Activated naive CD4-positive, alpha-beta T cell treated with anti-CD3 and anti-CD28 coated beads, Interleukin-2, amount 10 ng/mL, durations not matched to agents 7 days and 5 days (primary cell): ENCODE results near the gene SLC12A9.
A peak's percentile ranks its signal among the peaks of the same experiment; 100 is the strongest.

Experiments
- CTCF ChIA-PET: fragments of 350-600 bp; sonication (Branson Sonifier 250); formaldehyde crosslinking; loops from one replicate; lab custom pipeline; 2021; ENCODE audit warnings: antibody characterized with exemption; lab: Charles Lee
- DNase-seq: peaks from one replicate; pipeline ENCODE4 v3.0.0-alpha.2; 2020
- H3K27ac Mint-ChIP-seq: one replicate; pipeline ENCODE4 v1.8.0; 2021; ENCODE audit warnings: mild to moderate bottlenecking, moderate library complexity, mixed read lengths
- H3K27me3 Mint-ChIP-seq: one replicate; pipeline ENCODE4 v1.8.0; 2021; ENCODE audit warnings: mild to moderate bottlenecking, mixed read lengths
- H3K36me3 Mint-ChIP-seq: one replicate; pipeline ENCODE4 v1.8.0; 2021; ENCODE audit warnings: mixed read lengths
- H3K4me1 Mint-ChIP-seq: one replicate; pipeline ENCODE4 v1.8.0; 2021; ENCODE audit warnings: mixed read lengths
- H3K4me3 Mint-ChIP-seq: one replicate; pipeline ENCODE4 v1.8.0; 2021; ENCODE audit warnings: mild to moderate bottlenecking, moderate library complexity, mixed read lengths
- H3K9me3 Mint-ChIP-seq: one replicate; pipeline ENCODE4 v1.8.0; 2021; ENCODE audit warnings: mixed read lengths

SLC12A9 gene

GRCh38 chr7:100818825-100819224, 33.7 kb upstream of the SLC12A9 start:
- Mint-ChIP-seq H3K27ac (no peak overlapping the region), H3K9me3 (no peaks in the 10 kb centered on the region), H3K4me3 (no peak overlapping the region), H3K36me3 (no peaks in the 10 kb centered on the region), H3K27me3 (peaks cover 9% of the 10 kb centered on the region), H3K4me1 (no peaks in the 10 kb centered on the region)
- CTCF ChIA-PET: no interaction called here
- DNase-seq: no peak

DNA sequence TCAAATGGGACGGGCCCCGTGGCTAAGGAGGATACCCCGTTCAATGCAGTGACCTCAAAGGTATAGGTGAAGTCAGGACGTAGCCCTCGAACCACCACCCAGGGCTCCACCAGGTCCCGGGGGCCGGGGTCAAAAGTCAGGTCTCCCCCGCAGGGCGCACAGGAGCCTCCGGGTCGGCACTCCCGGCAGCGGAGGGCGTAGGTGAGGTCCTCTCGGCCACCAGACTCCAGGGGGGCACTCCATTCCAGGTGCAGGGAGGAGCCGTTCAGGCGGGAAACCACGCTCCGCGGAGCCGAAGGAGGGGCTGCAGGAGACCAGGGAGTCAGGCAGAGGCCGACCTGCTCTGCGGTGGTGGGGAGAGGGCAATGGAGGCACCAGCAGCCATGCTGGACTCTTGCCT, 32.9 kb upstream of the SLC12A9 start:
- Mint-ChIP-seq H3K4me3 (no peak overlapping the region), H3K36me3 (no peaks in the 10 kb centered on the region), H3K27me3 (peaks cover 16% of the 10 kb centered on the region), H3K9me3 (no peaks in the 10 kb centered on the region), H3K27ac (no peak overlapping the region), H3K4me1 (no peaks in the 10 kb centered on the region)
- CTCF ChIA-PET: no interaction called here
- DNase-seq: no peak

DNA sequence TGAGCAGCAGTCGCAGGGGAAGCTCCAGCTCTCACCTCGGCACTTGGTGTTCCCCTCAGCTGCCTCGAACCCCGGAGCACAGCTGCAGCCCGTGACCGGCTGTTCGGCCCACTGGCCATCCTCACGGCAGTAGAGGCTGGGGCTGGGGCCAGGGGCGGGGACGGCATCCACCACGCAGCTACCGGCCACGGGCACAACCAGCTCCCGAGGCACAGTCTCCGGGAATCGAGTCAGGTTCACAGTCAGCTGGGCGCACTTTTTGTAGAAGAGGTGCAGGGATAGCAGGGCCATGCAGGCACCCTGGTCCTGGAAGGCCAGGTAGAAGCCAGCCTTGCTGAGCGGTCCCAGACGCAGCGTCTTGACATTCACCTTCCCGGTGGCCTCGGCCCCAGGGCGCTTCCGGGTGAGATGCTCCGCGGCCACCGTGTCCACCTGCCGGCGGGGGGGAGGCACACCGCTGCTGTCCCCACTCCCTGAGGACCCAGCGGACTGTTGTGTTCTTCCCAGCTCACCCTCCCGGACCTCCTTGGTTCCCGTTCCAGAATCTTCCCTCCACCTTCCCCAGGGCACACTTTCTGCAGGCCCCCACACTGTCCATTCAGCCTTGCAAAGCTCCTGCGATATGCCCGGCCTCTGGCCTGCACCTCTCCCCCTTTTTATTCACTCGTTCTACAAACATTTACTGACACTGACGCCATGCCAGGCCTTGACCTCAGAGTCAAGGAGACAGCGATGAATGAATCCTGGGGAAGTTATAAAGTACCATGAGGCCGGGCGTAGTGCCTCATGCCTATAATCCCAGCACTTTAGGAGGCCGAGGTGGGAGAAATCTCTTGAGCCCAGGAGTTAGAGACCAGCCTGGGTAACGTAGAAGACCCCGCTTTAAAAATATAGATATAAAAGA, 30.0 kb upstream of the SLC12A9 start:
- DNase-seq: no peak
- Mint-ChIP-seq H3K36me3 (peaks cover 2% of the 10 kb centered on the region), H3K27ac (no peak overlapping the region), H3K27me3 (peaks cover 44% of the 10 kb centered on the region), H3K4me3 (no peak overlapping the region), H3K9me3 (no peaks in the 10 kb centered on the region), H3K4me1 (peaks cover 14% of the 10 kb centered on the region)
- CTCF ChIA-PET: interaction anchor here (1.2 kb wide), 1 partner anchor 22 kb away, joined by 3 read pairs; no protein-coding TSS in a partner anchor

DNA sequence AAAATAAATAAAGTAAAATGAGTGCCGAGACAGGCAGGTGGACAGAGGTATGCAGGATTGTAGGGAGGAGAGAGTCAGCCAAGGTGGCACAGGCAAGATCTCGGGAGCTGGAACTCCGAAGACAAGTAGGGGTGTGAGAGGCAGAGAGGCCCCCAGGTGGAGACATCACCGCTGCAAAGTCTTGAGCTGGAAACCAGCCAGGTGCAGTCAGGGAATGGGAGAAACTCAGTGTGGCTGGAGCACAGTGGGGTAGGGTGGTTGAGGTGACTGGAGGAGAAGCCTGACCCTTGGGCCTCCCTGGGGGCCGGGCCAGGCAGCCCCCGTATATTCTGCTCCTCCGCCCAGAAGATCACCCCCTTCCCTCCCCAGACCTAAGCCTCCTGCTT, 29.4 kb upstream of the SLC12A9 start:
- Mint-ChIP-seq H3K4me1 (peaks cover 19% of the 10 kb centered on the region), H3K36me3 (peaks cover 3% of the 10 kb centered on the region), H3K27ac (no peak overlapping the region), H3K9me3 (no peaks in the 10 kb centered on the region), H3K4me3 (no peak overlapping the region), H3K27me3 (peaks cover 50% of the 10 kb centered on the region)
- CTCF ChIA-PET: interaction anchor here (1.2 kb wide), 1 partner anchor 22 kb away, joined by 3 read pairs; no protein-coding TSS in a partner anchor
- no peak for DNase-seq

- H3K4me1 Mint-ChIP-seq: peaks cover 21% of the 10 kb centered on the region
- H3K27me3 Mint-ChIP-seq: peaks cover 54% of the 10 kb centered on the region
- CTCF ChIA-PET: interaction anchor here (1.2 kb wide), 1 partner anchor 23 kb away, joined by 3 read pairs; no protein-coding TSS in a partner anchor
- no peak for DNase-seq
- no peaks in the 10 kb centered on the region for H3K9me3 Mint-ChIP-seq
- H3K4me3 Mint-ChIP-seq: no peak overlapping the region
- no peak overlapping the region for H3K27ac Mint-ChIP-seq
- peaks cover 3% of the 10 kb centered on the region for H3K36me3 Mint-ChIP-seq
Observed at GRCh38 chr7:100823534-100823933, 29.0 kb upstream of the SLC12A9 start.

DNA sequence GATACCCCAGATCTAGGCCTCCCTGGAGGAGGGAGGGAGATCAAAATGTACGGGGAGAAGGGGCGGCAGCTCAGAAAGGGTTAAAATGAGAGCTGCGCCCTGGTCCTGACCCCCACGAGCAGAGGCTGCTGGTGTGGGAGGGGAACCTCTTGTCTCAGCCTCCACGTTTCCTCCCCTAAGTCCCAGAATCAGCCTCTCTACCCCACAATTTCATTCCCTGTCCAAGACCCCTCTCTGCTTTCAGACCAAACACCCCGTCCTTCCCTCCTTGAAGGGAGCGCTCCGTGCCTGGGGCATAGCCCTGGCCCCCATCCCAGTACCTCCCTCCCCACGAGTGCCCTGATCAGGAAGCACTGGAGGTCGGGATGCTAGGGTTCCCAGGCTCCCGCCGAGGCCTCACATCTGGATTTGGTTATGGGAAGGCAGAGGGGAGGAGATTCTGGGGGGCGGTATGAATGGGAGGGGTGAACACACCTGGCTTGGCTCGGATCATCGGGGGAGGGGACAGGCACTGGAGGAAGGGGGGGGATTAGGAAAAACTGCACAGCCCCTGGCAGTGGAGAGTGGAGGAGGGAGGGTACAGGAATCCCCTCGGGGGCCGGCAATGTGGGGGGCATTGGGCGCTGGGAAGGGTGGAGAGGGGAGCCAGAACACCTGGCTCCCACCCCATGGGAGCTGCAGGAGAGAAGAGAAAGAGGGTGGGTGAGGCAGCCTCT, 27.9 kb upstream of the SLC12A9 start:
- CTCF ChIA-PET: no interaction called here
- H3K4me1 Mint-ChIP-seq: peaks cover 26% of the 10 kb centered on the region
- H3K4me3 Mint-ChIP-seq: no peak overlapping the region
- H3K27ac Mint-ChIP-seq: no peak overlapping the region
- H3K9me3 Mint-ChIP-seq: no peaks in the 10 kb centered on the region
- H3K27me3 Mint-ChIP-seq: peaks cover 65% of the 10 kb centered on the region
- no peak for DNase-seq
- peaks cover 3% of the 10 kb centered on the region for H3K36me3 Mint-ChIP-seq

- DNase-seq: no peak
- Mint-ChIP-seq H3K4me1 (peaks cover 26% of the 10 kb centered on the region), H3K27me3 (peaks cover 71% of the 10 kb centered on the region), H3K4me3 (no peak overlapping the region), H3K27ac (no peak overlapping the region), H3K9me3 (no peaks in the 10 kb centered on the region), H3K36me3 (peaks cover 3% of the 10 kb centered on the region)
- CTCF ChIA-PET: no interaction called here
Observed at GRCh38 chr7:100825215-100825671, 27.3 kb upstream of the SLC12A9 start.

GRCh38 chr7:100825751-100826513, 26.6 kb upstream of the SLC12A9 start:
- DNase-seq: no peak
- peaks cover 3% of the 10 kb centered on the region for H3K36me3 Mint-ChIP-seq
- no peaks in the 10 kb centered on the region for H3K9me3 Mint-ChIP-seq
- H3K4me1 Mint-ChIP-seq: peaks cover 26% of the 10 kb centered on the region
- H3K27me3 Mint-ChIP-seq: peaks cover 78% of the 10 kb centered on the region
- CTCF ChIA-PET: no interaction called here
- H3K27ac Mint-ChIP-seq: no peak overlapping the region
- H3K4me3 Mint-ChIP-seq: peak overlapping the region; percentile 62

- Mint-ChIP-seq H3K27me3 (peaks cover 81% of the 10 kb centered on the region), H3K36me3 (peaks cover 3% of the 10 kb centered on the region), H3K4me1 (peaks cover 26% of the 10 kb centered on the region), H3K9me3 (no peaks in the 10 kb centered on the region), H3K4me3 (peak overlapping the region; percentile 62), H3K27ac (no peak overlapping the region)
- no peak for DNase-seq
- CTCF ChIA-PET: no interaction called here
Observed at GRCh38 chr7:100826514-100827329, 25.8 kb upstream of the SLC12A9 start.

GRCh38 chr7:100827330-100828226, 24.9 kb upstream of the SLC12A9 start, which contains the start of gene EPHB4:
EPHB4 (minus strand) TSS chr7:100827523; CDS start chr7:100827030, 493 bp downstream.
- peak; percentile 24 for DNase-seq
- no peak within 1 kb of the TSS for H3K27ac Mint-ChIP-seq
- CTCF ChIA-PET: no interaction called here
- H3K36me3 Mint-ChIP-seq: peaks cover 3% of the 10 kb centered on the region
- H3K4me3 Mint-ChIP-seq: peak within 1 kb of the TSS; percentile 62
- peaks cover 26% of the 10 kb centered on the region for H3K4me1 Mint-ChIP-seq
- H3K27me3 Mint-ChIP-seq: peaks cover 83% of the 10 kb centered on the region
- H3K9me3 Mint-ChIP-seq: no peaks in the 10 kb centered on the region

DNA sequence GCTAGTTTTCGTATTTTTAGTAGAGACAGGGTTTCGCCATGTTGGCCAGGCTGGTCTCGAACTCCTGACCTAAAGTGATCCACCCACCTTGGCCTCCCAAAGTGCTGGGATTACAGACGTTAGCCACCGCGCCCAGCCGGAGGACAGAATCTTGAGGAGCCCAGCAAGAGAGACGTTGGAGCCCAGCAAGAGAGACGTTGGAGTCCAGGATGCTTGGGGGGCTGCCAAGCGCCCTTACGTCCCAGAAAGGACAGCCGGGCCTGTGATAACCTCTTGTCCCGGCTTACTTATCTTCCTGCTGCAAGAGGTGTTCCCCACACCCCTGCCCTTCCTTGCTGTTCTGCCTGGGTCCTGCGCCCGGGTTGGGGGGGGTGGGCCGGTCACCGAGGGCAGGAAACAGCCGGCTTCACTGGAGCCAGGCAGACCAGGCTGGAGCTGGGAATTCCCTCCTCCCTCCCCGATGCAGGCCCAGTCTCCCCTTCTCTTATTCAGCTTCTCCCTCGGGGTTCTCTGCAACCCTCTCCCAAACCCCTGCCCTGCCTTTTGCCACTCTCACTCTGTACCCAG, 23.3 kb upstream of the SLC12A9 start:
- peaks cover 26% of the 10 kb centered on the region for H3K4me1 Mint-ChIP-seq
- no peak for DNase-seq
- H3K27me3 Mint-ChIP-seq: peaks cover 74% of the 10 kb centered on the region
- no peak overlapping the region for H3K4me3 Mint-ChIP-seq
- CTCF ChIA-PET: interaction anchor here (1.1 kb wide), 1 partner anchor 104 kb away, joined by 3 read pairs; no protein-coding TSS in a partner anchor
- peaks cover 3% of the 10 kb centered on the region for H3K36me3 Mint-ChIP-seq
- H3K27ac Mint-ChIP-seq: no peak overlapping the region
- H3K9me3 Mint-ChIP-seq: no peaks in the 10 kb centered on the region

- H3K4me3 Mint-ChIP-seq: no peak overlapping the region
- DNase-seq: no peak
Observed at GRCh38 chr7:100830396-100830795, 22.1 kb upstream of the SLC12A9 start.

More at GRCh38 chr7:100830396-100830795, 22.1 kb upstream of the SLC12A9 start:
- CTCF ChIA-PET: no interaction called here
- Mint-ChIP-seq H3K36me3 (peaks cover 3% of the 10 kb centered on the region), H3K4me1 (peaks cover 24% of the 10 kb centered on the region), H3K27me3 (peaks cover 62% of the 10 kb centered on the region), H3K9me3 (no peaks in the 10 kb centered on the region), H3K27ac (no peak overlapping the region)
